ENCODE results near the gene RERE.

RERE gene

DNA sequence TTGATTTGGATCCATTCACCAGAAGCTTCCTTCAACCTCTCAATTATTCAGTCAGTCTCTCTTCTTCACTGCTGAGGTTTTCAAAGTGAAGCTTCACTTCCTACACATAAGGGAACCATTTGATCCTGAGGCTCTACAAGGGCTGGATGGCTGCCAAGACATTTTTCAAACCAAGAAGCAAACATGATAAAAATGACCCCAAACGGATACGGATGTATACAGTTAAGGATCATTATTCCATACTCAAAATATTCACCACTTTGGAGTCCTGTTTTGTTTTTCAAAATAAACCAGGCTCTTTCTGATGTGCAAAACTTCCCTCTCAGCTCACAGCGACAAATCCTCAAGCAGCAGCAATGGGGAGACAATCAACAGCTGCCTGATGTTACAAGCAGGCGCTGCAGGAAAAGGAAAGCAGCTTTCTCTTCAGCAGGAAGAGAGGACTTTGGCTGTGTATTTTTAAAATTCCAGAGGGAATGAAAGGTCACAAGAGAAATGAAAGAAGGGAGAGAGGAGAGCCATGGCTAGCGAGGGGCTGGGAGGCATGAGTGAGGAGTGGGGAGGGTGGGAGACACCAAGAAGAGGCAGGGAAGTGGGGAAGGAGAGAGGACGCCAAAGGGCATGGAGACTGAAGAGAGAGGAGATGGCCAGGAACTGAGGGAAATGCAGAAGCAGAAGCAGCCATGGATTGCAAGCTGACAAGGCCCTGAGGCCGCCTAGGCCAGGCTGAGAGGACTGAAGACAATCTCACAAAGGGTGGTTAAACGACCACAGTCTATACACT lies 354.1 kb downstream of the RERE start (continued):
- 0 out of 2 replicates have a peak, but pooled peaks have one; percentile 26 for TF ChIP-seq GFI1B (tag by site-specific recombination; IDR thresholded peaks at IDR 0.05)
- TF ChIP-seq, protein P1, sequence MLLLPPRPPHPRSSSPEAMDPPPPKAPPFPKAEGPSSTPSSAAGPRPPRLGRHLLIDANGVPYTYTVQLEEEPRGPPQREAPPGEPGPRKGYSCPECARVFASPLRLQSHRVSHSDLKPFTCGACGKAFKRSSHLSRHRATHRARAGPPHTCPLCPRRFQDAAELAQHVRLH (tag by site-specific recombination; IDR thresholded peaks at IDR 0.05): no peak
- peak; percentile 77; the same call in 1 of the 2 replicates for TF ChIP-seq ZNF600 (tag by site-specific recombination; IDR thresholded peaks at IDR 0.05)

DNA sequence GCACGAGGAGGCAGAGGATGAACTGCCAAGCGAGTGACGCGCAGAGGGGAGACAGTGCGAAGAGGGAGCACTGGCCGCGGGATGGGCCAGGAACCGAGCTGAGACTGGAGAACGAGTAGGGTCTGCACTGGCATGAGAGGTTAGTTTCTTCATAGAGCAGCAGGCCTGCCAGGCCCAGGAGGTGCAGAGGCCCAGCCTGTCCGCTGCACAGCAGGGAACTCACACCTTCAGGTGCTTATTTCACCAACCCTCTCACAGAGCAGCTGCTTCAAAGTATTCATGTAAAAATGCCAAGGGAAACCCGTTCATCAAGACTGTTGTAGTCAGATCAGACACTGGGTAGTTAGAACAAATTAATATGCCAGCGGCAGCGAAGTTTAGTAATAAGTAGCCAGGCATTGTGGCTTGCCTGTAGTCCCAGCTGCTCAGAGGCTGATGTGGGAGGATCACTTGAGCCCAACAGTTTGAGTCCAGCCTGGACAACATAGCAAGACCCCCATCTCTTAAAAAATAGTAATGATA lies 355.0 kb downstream of the RERE start:
- ChIA-PET CTCF (interaction anchor here (0.6 kb wide), 1 partner anchor 302 kb away, joined by 4 read pairs; no protein-coding TSS in a partner anchor), POLR2A (interaction anchor here (0.6 to 1.0 kb wide), 2 partner anchors 63 to 295 kb away, joined by 3 to 5 read pairs; no protein-coding TSS in a partner anchor)
- TF ChIP-seq ZNF121 (tag by site-specific recombination; IDR thresholded peaks at IDR 0.05): peak; percentile 93
- no peak for TF ChIP-seq ZNF529 (tag by site-specific recombination; IDR thresholded peaks at IDR 0.05; ENCODE audit: insufficient replicate concordance)
- peaks cover 0 to 6% of the 10 kb centered on the region in 2 experiments; a peak in 1 of 3 replicates for H3K36me3 ChIP-seq (ENCODE audit: control insufficient read depth in 2 of 2, insufficient read depth in 1 of 2, low read length in 2 of 2)
- no peak overlapping the region for H3K4me3 ChIP-seq (ENCODE audit: low read depth, low read length)
- no peaks in the 10 kb centered on the region for H3K9me3 ChIP-seq (ENCODE audit: control insufficient read depth, insufficient read depth, low read depth, low read length)
- peaks cover 34% of the 10 kb centered on the region for H3K4me1 ChIP-seq (ENCODE audit: control insufficient read depth, insufficient read depth, low read length)
- no peak overlapping the region for H3K27ac ChIP-seq (ENCODE audit: extremely low read depth, low read depth, low read length)

DNA sequence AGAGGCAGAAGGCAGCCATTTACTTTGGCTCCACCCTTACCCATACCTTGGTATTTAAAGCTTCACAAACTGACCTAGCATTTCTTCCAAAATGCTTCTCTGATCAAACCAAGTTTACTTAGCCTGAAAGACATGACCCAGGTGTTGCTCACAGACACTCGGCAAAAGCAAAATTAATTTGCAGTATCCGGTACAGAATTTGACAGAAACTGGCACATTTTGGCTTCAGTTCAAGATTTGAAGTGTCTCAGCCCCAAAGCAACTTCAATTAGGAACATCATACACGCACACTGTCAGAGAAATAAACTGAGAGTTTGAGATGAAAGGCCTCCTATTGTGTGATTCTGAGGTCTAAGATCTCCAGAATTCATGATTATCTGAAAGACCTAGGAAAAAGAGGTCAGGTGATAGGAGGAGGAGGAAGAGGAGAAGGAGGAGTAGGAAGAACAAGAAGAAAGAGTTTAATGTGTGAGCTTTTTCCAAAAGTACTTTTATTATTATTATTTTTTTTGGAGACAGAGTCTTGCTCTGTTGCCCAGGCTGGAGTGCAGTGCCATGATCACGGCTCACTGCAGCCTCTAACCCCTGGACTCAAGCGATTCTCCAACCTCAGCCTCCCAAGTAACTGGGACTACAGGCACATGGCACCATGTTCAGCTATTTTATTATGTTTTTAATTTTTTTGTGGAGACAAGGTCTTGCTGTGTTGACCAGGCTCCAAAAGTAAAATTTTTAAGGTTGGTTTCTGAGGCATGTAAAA lies 355.9 kb downstream of the RERE start:
- H3K27ac ChIP-seq (ENCODE audit: extremely low read depth, low read depth, low read length): no peak overlapping the region
- H3K9me3 ChIP-seq (ENCODE audit: control insufficient read depth, insufficient read depth, low read depth, low read length): no peaks in the 10 kb centered on the region
- TF ChIP-seq ZNF791 (tag by site-specific recombination; IDR thresholded peaks at IDR 0.05) (no peak), ZNF292 (tag by site-specific recombination; IDR thresholded peaks at IDR 0.05; ENCODE audit: borderline replicate concordance, low read depth) (no peak), ZNF121 (tag by site-specific recombination; IDR thresholded peaks at IDR 0.05) (peak; percentile 86), FEZF1 (tag by site-specific recombination; IDR thresholded peaks at IDR 0.05) (peak; percentile 11; the same call in 1 of the 2 replicates), SCRT1 (tag by site-specific recombination; IDR thresholded peaks at IDR 0.05; ENCODE audit: borderline replicate concordance) (no peak), ZNF112 (tag by site-specific recombination; IDR thresholded peaks at IDR 0.05) (no peak), ZNF366 (tag by site-specific recombination; conservative IDR thresholded peaks at IDR 0.05) (peak; percentile 21; the same call in 1 of the 2 replicates), ZNF624 (tag by site-specific recombination; IDR thresholded peaks at IDR 0.05) (no peak), ZNF521 (tag by site-specific recombination; IDR thresholded peaks at IDR 0.05) (no peak), YY2 (tag by site-specific recombination; IDR thresholded peaks at IDR 0.05) (no peak)
- TF ChIP-seq, protein P2, sequence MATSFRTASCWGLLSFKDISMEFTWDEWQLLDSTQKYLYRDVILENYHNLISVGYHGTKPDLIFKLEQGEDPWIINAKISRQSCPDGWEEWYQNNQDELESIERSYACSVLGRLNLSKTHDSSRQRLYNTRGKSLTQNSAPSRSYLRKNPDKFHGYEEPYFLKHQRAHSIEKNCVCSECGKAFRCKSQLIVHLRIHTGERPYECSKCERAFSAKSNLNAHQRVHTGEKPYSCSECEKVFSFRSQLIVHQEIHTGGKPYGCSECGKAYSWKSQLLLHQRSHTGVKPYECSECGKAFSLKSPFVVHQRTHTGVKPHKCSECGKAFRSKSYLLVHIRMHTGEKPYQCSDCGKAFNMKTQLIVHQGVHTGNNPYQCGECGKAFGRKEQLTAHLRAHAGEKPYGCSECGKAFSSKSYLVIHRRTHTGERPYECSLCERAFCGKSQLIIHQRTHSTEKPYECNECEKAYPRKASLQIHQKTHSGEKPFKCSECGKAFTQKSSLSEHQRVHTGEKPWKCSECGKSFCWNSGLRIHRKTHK (tag by site-specific recombination; IDR thresholded peaks at IDR 0.05): no peak
- TF ChIP-seq, protein P3, sequence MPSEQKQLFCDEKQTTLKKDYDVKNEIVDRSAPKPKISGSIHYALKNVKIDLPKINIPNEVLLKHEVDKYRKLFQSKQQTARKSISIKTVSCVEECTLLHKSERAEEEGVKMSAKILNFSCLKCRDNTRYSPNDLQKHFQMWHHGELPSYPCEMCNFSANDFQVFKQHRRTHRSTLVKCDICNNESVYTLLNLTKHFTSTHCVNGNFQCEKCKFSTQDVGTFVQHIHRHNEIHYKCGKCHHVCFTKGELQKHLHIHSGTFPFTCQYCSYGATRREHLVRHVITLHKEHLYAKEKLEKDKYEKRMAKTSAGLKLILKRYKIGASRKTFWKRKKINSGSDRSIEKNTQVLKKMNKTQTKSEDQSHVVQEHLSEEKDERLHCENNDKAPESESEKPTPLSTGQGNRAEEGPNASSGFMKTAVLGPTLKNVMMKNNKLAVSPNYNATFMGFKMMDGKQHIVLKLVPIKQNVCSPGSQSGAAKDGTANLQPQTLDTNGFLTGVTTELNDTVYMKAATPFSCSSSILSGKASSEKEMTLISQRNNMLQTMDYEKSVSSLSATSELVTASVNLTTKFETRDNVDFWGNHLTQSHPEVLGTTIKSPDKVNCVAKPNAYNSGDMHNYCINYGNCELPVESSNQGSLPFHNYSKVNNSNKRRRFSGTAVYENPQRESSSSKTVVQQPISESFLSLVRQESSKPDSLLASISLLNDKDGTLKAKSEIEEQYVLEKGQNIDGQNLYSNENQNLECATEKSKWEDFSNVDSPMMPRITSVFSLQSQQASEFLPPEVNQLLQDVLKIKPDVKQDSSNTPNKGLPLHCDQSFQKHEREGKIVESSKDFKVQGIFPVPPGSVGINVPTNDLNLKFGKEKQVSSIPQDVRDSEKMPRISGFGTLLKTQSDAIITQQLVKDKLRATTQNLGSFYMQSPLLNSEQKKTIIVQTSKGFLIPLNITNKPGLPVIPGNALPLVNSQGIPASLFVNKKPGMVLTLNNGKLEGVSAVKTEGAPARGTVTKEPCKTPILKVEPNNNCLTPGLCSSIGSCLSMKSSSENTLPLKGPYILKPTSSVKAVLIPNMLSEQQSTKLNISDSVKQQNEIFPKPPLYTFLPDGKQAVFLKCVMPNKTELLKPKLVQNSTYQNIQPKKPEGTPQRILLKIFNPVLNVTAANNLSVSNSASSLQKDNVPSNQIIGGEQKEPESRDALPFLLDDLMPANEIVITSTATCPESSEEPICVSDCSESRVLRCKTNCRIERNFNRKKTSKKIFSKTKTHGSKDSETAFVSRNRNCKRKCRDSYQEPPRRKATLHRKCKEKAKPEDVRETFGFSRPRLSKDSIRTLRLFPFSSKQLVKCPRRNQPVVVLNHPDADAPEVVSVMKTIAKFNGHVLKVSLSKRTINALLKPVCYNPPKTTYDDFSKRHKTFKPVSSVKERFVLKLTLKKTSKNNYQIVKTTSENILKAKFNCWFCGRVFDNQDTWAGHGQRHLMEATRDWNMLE (tag by site-specific recombination; conservative IDR thresholded peaks at IDR 0.05; ENCODE audit: low read depth): no peak
- ChIA-PET POLR2A (interaction anchor here (0.6 to 1.2 kb wide), 2 partner anchors 9 to 37 kb away, joined by 3 to 4 read pairs; no protein-coding TSS in a partner anchor), CTCF (no interaction called here)
- H3K4me1 ChIP-seq (ENCODE audit: control insufficient read depth, insufficient read depth, low read length): peaks cover 34% of the 10 kb centered on the region
- peaks cover 0 to 6% of the 10 kb centered on the region in 2 experiments; a peak in 1 of 3 replicates for H3K36me3 ChIP-seq (ENCODE audit: control insufficient read depth in 2 of 2, insufficient read depth in 1 of 2, low read length in 2 of 2)
- H3K4me3 ChIP-seq (ENCODE audit: low read depth, low read length): no peak overlapping the region

Data from HEK293 (cell line).